Adrenal gland (tissue), 12 donors: ENCODE results near the gene TAF6. TPM values are rescaled to one million over a fixed set of nuclear protein-coding genes. Genes with fewer than 3 reads are reported as not detected.

Experiments
- DNase-seq, 7 donors: peaks; one replicate each; pipeline ENCODE4 v3.0.0-alpha.2; 2019 to 2020
- H3K27ac ChIP-seq, 5 donors: fragments of 200-600 bp; sonication (generic) in 4 of 5; 1 replicate in 3 of 5; 2 replicates in 2 of 5; pipeline versions ENCODE4 v1.5.1 to v1.8.0; 2016 to 2020; ENCODE audit warnings: mild to moderate bottlenecking in 1 of 5
- H3K27me3 ChIP-seq: fragments of 200-600 bp; 2 replicates; pipeline ENCODE4 v1.8.0; 2021
- H3K36me3 ChIP-seq, 2 donors: fragments of 200-600 bp; replicated peaks in 1 of 2; 1 replicate in 1 of 2; 2 replicates in 1 of 2; pipeline versions ENCODE4 v1.5.1 to v1.8.0; 2018 to 2022
- H3K4me1 ChIP-seq, 2 donors: fragments of 200-600 bp; replicated peaks in 1 of 2; 1 replicate in 1 of 2; 2 replicates in 1 of 2; pipeline versions ENCODE4 v1.5.1 to v1.8.0; 2018 to 2021
- H3K4me3 ChIP-seq, 4 donors: fragments of 200-600 bp; sonication (generic) in 3 of 4; one replicate each; pipeline ENCODE4 v1.5.1; 2016 to 2018
- H3K9me3 ChIP-seq, 3 donors: fragments of 200-600 bp; sonication (generic) in 1 of 3; replicated peaks in 1 of 3; 1 replicate in 2 of 3; 2 replicates in 1 of 3; pipeline versions ENCODE4 v1.5.1 to v1.8.0; 2016 to 2021
- CTCF ChIP-seq, 6 experiments: fragments of 450-650 bp in 4 of 6; fragments of 200-600 bp in 2 of 6; sonication (generic) in 1 of 6; IDR thresholded peaks; 1 replicate in 5 of 6; 2 replicates in 1 of 6; pipeline versions ENCODE4 v1.5.1 to v1.8.0; 2016 to 2021; ENCODE audit warnings: antibody characterized with exemption in 6 of 6, mild to moderate bottlenecking in 2 of 6, moderate library complexity in 1 of 6
- POLR2A ChIP-seq, 2 donors: fragments of 450-650 bp; IDR thresholded peaks; one replicate each; pipeline ENCODE4 v1.6.1; 2017; ENCODE audit warnings: antibody characterized with exemption in 2 of 2, mild to moderate bottlenecking in 2 of 2, moderate library complexity in 1 of 2
- WGBS, 4 donors: extraction: QIAGEN DNeasy Blood & Tissue Kit in 2 of 4; methylation state at CpG; one replicate each; pipeline versions ENCODE4 v1.1.5 to v1.1.7; 2013 to 2017; 5-methylcytosine and 5-hydroxymethylcytosine counted together
- intact Hi-C, 2 donors: fragments of 100-400 bp; cut with DNase I; formaldehyde crosslinking; loops; one replicate each; pipeline versions ENCODE4 v1.14.1 to v1.15.0; 2022 to 2023
- polyA plus RNA-seq, 3 donors: library from polyadenylated mRNA; stranded (reverse); fragments of 200-250 nt in 2 of 3; fragments of 350-450 nt in 1 of 3; fragmentation: Illumina TruSeq in 1 of 3; extraction: RNeasy Lipid Tissue Mini Kit (QIAGEN cat#74804) in 1 of 3; gene quantifications; one replicate each; pipeline ENCODE4 v1.2.3, GENCODE V29; 2013 to 2014
- total RNA-seq, 9 donors: library from RNA; depleted of rRNA in 4 of 9; stranded (reverse); fragments of >200 nt in 4 of 9; fragments of 120-200 nt in 1 of 9; fragmentation: NEBNext Ultra II Directional in 1 of 9; extraction: Animal tissue kit (Norgen Biotek cat#: 25700) in 1 of 9; gene quantifications; one replicate each; pipeline versions ENCODE4 v1.1.0 to v1.2.4, GENCODE V29; 2013 to 2023
- donor health status: healthy with polysubstance abuse.
- donor health status: Bipolar disorder and iron deficiency.
- donor health status: DM: yes; HTN: yes; CAD: no.
- donor health status: DM: no; HTN: no; CAD: no.
- donor health status: DM: no; HTN: no; CAD: no.
- donor health status: DM: yes; HTN: yes; CAD: no.

Gene TAF6
- total and polyA plus RNA-seq, 12 donors = 16.0 to 141 (median 68.7) TPM

GRCh38 chr7:100091411-100092181, 27.6 kb downstream of the TAF6 start:
- no peaks in the 10 kb centered on the region for H3K27me3 ChIP-seq
- no peak overlapping the region for H3K27ac ChIP-seq
- intact Hi-C loops = no loop called here
- DNase-seq = no peak
- H3K36me3 ChIP-seq = peaks cover 0 to 62% of the 10 kb centered on the region in 2 donors
- no peaks in the 10 kb centered on the region for H3K9me3 ChIP-seq
- H3K4me3 ChIP-seq = no peak overlapping the region
- TF ChIP-seq POLR2A (IDR thresholded peaks at IDR 0.05) (no peak), CTCF (IDR thresholded peaks at IDR 0.05) (no peak)
- 65 to 77% (median 73%) methylated on average over 15 to 19 of the region's 19 CpGs for WGBS, 4 donors
- peaks cover 9 to 27% of the 10 kb centered on the region in 2 donors for H3K4me1 ChIP-seq

- no peak for DNase-seq
- TF ChIP-seq CTCF (IDR thresholded peaks at IDR 0.05) = no peak
- no peak for TF ChIP-seq POLR2A (IDR thresholded peaks at IDR 0.05)
- H3K4me1 ChIP-seq = peaks cover 9 to 27% of the 10 kb centered on the region in 2 donors
- H3K4me3 ChIP-seq = no peak overlapping the region
- intact Hi-C loops = no loop called here
- H3K27me3 ChIP-seq = no peaks in the 10 kb centered on the region
- H3K9me3 ChIP-seq = no peaks in the 10 kb centered on the region
- no peak overlapping the region for H3K27ac ChIP-seq
- H3K36me3 ChIP-seq = peaks cover 0 to 54% of the 10 kb centered on the region in 2 donors
- 84 to 93% (median 89%) methylated on average over 14 of the region's 14 CpGs for WGBS, 4 donors
Measured at GRCh38 chr7:100090527-100091410, 28.4 kb downstream of the TAF6 start.

- peaks cover 0 to 42% of the 10 kb centered on the region in 2 donors for H3K36me3 ChIP-seq
- H3K9me3 ChIP-seq = no peaks in the 10 kb centered on the region
- H3K4me1 ChIP-seq = peaks cover 9 to 27% of the 10 kb centered on the region in 2 donors
- no peak for DNase-seq
- H3K27me3 ChIP-seq = no peaks in the 10 kb centered on the region
- H3K4me3 ChIP-seq = peak overlapping the region in 3 of 4 donors; percentile 45 to 83 (median 80)
- 25 to 33% (median 27%) methylated on average over 7 of the region's 7 CpGs for whole genome bisulfite sequencing, 4 donors
- no peak for TF ChIP-seq POLR2A (IDR thresholded peaks at IDR 0.05)
- TF ChIP-seq CTCF (IDR thresholded peaks at IDR 0.05) = no peak
- peak overlapping the region in 3 of 5 donors; percentile 17 to 85 (median 80) for H3K27ac ChIP-seq
- intact Hi-C loops = no loop called here
Measured at GRCh38 chr7:100089458-100090196, 29.5 kb downstream of the TAF6 start.
